Inferior parietal cortex (tissue), 1 donor: ENCODE data around the gene OMP.
A peak's percentile ranks its signal among the peaks of the same experiment; 100 is the strongest.

ENCODE experiments used
- DNase-seq: peaks from one replicate; pipeline ENCODE4 v3.0.0-alpha.2; 2016; ENCODE audit errors: extremely low spot score

Gene OMP

DNA sequence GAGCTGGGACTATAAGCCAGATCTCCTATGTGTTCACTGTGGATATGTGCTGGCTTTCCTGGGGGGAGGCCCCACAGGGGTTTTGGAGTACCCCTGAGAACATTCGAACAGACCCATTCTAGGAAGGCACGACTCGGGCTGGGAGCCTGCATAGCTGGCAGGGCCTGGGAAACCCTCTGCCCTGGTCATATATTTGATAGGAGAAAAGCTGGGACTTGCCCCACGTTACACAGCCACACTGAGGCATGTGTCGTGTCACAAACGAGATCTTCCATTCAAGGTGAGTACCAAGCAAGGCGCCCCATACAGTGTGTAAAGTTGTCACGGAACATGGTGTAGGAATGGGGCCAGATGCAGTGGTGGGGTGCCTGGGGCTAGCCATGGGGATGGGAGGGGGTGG, 36.6 kb downstream of the OMP start:
- DNase-seq, result no peak

DNA sequence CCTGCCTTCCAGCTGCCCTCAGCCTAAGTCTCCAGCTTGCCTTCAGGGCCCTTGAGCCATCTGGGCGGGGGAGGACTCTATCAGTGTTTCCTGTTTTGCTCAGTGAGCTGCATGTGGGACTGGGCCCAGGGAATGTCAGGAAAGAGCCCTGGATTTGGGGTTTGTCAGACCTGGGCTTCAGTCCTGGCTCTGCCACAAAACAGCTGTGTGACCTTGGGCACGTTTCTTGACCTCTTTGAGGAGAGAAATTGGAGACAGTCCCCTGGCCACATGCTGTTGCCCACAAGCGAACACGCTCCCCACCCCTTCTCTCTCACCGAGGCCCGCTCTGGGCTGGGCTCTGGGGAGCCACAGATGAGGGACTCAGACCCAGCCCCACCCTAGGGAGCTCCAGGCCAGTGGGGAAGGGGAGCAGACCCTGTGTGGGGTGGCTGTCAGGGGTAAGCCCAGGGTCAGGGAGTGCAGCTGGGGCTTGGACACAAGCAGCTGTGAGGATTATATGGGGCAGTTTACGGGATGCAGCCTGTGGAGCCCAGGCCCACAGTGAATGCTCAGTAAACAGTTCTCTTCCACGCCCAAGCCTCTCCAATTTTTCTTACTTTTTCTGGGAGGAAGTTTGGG, 37.7 kb downstream of the OMP start:
- no peak for DNase-seq

GRCh38 chr11:77141034-77141433, 38.4 kb downstream of the OMP start:
- no peak for DNase-seq

- no peak for DNase-seq
These were observed 38.8 kb downstream of the OMP start for GRCh38 chr11:77141475-77141874.

GRCh38 chr11:77142091-77142975, 39.7 kb downstream of the OMP start:
- no peak for DNase-seq

GRCh38 chr11:77143405-77144020, 40.9 kb downstream of the OMP start:
- DNase-seq, result no peak

DNA sequence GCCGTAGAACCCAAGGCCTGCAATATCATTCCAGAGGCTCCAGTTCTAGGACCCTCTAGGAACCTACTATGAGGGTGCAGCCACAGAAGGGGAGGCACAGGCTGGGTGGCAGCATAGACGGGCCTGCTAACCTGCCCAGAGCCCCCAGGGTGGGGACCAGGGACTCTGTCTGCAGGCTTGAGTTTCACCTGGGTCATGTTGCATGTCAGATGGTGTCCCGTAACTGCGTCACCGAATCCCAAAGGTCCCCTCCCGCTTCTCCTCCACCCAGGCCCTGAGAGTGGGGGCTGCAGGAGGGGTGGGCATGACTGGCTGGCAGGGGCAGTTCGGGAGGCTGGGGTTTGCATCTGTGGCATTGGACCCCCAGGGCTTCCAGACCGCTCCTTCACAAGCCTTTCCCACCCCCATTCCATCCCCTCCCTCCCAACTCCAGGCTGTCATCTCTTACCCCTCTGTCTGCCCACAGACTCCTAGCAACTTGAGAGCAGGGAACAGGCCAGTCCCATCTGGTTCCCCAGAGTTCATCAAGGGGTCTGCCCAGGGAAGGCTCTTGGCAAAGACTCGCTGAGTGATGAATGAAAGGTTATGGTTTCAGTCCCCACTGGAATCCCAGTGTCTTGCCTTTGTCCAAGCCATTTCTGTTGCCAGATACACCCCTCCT, 41.7 kb downstream of the OMP start:
- no peak for DNase-seq

DNA sequence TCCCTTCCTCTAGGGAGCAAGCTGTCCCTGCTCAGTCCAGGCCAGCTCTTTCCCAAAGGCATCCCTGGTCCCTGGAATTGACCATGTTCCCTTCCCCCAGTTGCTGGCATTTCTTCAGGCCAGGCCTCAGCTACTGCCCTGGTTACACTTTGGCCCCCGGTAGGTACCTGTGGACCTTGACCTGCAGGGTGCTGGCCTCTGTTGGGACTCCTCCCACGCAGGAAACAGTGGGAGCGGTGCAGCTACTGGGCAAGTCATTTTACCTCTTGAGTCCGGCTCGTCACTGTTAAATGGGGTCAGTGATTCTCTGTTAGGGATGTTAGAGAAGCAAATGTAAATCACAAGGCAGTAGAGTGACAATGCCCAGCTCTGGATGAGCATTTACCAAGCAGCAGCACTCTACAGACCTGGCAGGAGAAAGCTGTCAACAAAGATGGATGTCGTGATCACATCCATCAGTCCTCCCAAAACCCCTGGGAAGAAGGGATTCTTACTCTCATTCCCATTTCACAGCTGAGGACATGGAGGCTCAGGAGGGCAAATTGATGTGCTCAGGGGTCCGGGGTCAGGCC, 42.3 kb downstream of the OMP start:
- no peak for DNase-seq

- no peak for DNase-seq
These were observed 43.8 kb downstream of the OMP start for GRCh38 chr11:77146261-77147035.

DNA sequence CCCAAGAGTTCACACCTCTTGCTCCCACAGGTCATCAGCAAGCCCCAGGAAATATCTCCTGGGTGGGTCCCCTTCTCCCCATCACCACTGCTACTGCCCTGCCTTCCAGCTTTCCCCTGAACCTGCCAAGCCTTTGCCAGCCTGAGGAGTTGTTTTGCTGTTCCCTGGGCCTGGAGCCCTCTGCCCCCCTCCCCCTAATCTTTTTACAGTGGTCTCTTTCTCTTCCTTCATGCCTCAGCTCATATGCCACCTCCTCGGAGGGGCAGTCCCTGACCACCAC, 44.3 kb downstream of the OMP start:
- DNase-seq, result no peak

DNA sequence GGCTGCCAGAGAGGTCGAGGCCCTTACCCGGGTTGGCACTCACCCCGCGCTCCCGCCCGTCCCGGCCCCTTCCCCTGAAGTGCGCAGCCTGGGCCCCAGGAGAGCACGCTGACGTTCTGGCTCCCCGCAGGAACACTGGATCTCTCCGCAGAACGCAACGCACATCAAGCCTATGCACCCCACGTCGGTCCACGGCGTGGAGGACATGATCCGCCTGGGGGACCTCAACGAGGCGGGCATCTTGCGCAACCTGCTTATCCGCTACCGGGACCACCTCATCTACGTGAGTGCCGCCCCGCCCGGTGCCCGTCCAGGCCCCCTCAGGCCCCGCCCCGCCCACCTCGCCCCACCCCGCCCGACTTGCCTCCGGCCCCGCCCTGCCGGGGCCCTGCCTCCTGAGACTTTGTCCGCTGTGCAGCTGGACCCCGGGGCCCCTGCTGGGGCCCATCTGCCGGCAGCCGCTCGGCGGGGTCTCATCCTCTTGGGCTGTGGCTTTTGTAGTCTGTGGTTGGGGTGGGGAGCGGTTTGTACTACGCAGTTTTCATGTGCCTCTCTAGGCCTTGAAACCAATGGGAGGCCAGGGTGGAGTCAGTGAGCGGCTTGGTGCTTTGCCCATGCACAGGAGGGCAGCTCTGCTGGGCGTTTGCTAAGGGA, 45.2 kb downstream of the OMP start:
- no peak for DNase-seq

GRCh38 chr11:77148963-77149715, 46.5 kb downstream of the OMP start:
- no peak for DNase-seq

GRCh38 chr11:77149716-77150392, 47.2 kb downstream of the OMP start:
- no peak for DNase-seq

GRCh38 chr11:77150836-77151235, 48.2 kb downstream of the OMP start:
- no peak for DNase-seq

GRCh38 chr11:77151804-77152509, 49.3 kb downstream of the OMP start:
- peak; percentile 45 for DNase-seq

DNA sequence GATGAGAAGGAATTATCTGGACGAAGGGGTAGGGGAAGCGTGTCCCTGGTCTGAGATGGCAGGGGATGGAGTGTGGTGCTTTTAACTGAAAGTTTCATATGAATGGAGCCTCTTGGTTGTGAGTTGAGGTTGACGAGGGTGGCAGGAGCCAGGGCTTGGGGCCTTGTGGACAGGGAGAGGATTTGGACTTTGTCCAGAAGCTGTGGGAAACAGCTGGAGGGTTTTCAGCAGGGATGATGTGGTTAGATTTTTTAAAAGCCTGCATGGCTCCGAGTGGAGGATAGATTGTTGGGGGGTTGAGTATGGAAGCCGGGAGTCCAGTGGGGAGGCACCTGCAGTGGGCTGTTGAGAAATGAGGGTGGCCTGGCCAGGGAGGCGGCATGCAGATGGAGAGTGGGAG, 50.2 kb downstream of the OMP start:
- DNase-seq, result no peak
